Endothelial cell (in vitro differentiated cells): Measurements from ENCODE around the gene PTTG1IP. TPM values are rescaled to one million over a fixed set of nuclear protein-coding genes. Genes with fewer than 3 reads are reported as not detected.

ENCODE experiments used
- DNase-seq: peaks from one replicate; pipeline ENCODE4 v3.0.0; 2021; ENCODE audit warnings: low spot score
- H3K27ac Mint-ChIP-seq: one replicate; pipeline ENCODE4 v1.8.0; 2021; ENCODE audit warnings: mixed read lengths, inconsistent platforms; ENCODE audit not compliant: unreplicated experiment
- H3K27me3 Mint-ChIP-seq: one replicate; pipeline ENCODE4 v1.8.0; 2021; ENCODE audit warnings: mild to moderate bottlenecking, moderate library complexity, mixed read lengths, inconsistent platforms; ENCODE audit not compliant: unreplicated experiment
- H3K36me3 Mint-ChIP-seq: one replicate; pipeline ENCODE4 v1.8.0; 2021; ENCODE audit warnings: mild to moderate bottlenecking, low read depth, mixed read lengths, inconsistent platforms; ENCODE audit not compliant: unreplicated experiment
- H3K4me1 Mint-ChIP-seq: one replicate; pipeline ENCODE4 v1.8.0; 2021; ENCODE audit warnings: mild to moderate bottlenecking, mixed read lengths, inconsistent platforms; ENCODE audit not compliant: unreplicated experiment
- H3K4me3 Mint-ChIP-seq: one replicate; pipeline ENCODE4 v1.8.0; 2021; ENCODE audit warnings: mild to moderate bottlenecking, mixed read lengths, inconsistent platforms; ENCODE audit not compliant: unreplicated experiment
- H3K9me3 Mint-ChIP-seq: one replicate; pipeline ENCODE4 v1.8.0; 2021; ENCODE audit warnings: mixed read lengths, inconsistent platforms; ENCODE audit not compliant: unreplicated experiment
- CTCF ChIP-seq: fragments of 200-600 bp; sonication (generic); IDR thresholded peaks from one replicate; pipeline ENCODE4 v1.5.0; 2021; ENCODE audit warnings: antibody characterized with exemption; ENCODE audit not compliant: unreplicated experiment
- total RNA-seq: library from RNA; stranded (reverse); fragmentation: NEBNext Ultra II Directional; extraction: Animal tissue kit (Norgen Biotek cat#: 25700); gene quantifications from one replicate; pipeline ENCODE4 v1.2.1, GENCODE V29; 2021; ENCODE audit not compliant: unreplicated experiment

Gene PTTG1IP
- total RNA-seq, 1 donor from 2014 or later, result 223 TPM

DNA sequence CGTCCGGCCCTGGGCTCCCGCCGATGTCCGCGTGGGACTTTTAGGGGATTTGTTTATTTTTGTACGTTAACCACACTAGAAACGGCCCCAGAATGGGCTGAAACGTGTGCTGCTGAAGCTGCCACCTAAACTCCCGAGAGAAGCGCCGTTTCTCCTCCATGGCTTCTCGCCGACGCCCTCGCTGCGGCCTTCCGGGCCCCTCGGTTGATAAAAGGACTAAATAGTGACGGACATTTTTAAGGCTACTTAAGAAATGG lies 678 bp upstream of the PTTG1IP start:
- no peak overlapping the region for H3K27ac Mint-ChIP-seq
- peaks cover 3% of the 10 kb centered on the region for H3K36me3 Mint-ChIP-seq
- peaks cover 31% of the 10 kb centered on the region for H3K4me1 Mint-ChIP-seq
- H3K27me3 Mint-ChIP-seq, result peaks cover 9% of the 10 kb centered on the region
- no peak for DNase-seq
- no peaks in the 10 kb centered on the region for H3K9me3 Mint-ChIP-seq
- no peak for TF ChIP-seq CTCF
- peak overlapping the region; percentile 93 for H3K4me3 Mint-ChIP-seq

DNA sequence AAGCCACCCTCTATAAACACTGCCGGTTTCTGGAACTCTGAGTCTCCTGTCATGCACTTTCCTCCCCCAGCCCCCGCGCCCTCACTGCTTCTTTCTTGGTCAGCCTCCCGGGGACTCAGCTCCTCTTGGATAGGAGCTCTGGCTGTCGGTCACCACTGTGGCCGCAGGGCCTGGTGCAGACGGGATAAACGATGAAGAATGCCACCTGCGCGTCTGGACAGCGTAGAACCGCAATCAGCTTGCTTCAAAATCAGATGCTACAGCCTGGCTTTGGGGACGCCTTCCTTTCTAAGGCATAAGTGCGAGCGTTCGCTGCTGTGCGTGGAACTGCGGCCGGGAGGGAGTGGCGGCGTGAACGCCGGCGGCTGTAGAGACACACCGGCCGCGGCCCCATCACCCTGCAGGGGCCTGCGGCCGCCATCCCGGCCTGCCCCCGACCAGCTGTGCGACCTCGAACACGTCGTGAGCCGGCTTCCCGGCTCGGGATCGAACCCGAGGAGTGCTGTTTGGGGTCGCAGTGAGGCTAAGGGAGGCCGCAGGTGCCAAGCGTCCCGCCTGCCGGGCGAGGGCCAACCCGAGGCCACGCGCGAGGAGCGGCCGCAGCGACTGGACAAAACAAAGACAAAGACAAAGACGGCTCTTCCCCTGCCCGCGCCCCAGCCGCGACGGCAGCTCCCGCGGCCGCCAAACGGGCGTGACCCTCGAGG lies 688 bp downstream of the PTTG1IP start:
- DNase-seq, result peak; percentile 40
- Mint-ChIP-seq H3K4me3 (peak overlapping the region; percentile 97), H3K9me3 (no peaks in the 10 kb centered on the region), H3K4me1 (peaks cover 42% of the 10 kb centered on the region), H3K36me3 (peaks cover 3% of the 10 kb centered on the region), H3K27ac (peak overlapping the region; percentile 77), H3K27me3 (peaks cover 9% of the 10 kb centered on the region)
- TF ChIP-seq CTCF, result no peak

DNA sequence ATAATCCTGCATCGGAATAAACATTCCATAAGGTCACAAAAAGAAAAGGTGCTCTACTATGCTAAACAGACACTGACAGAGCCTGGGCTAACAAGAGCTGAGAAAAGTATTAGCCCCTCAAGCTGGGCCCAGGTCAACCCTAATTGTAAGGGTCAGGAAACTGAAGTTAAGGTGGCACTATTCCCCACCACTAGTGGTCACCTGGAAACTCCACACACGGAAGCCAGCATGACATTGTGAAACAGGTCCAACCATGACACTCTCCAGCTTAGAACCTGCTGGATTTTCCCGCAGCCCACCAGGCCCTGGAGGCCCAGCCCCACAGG lies 1.2 kb downstream of the PTTG1IP start:
- H3K27me3 Mint-ChIP-seq, result peaks cover 11% of the 10 kb centered on the region
- peaks cover 3% of the 10 kb centered on the region for H3K36me3 Mint-ChIP-seq
- peaks cover 48% of the 10 kb centered on the region for H3K4me1 Mint-ChIP-seq
- no peak for DNase-seq
- no peaks in the 10 kb centered on the region for H3K9me3 Mint-ChIP-seq
- TF ChIP-seq CTCF, result no peak
- H3K4me3 Mint-ChIP-seq, result peak overlapping the region; percentile 97
- H3K27ac Mint-ChIP-seq, result peak overlapping the region; percentile 77

GRCh38 chr21:44871576-44872269 lies 1.8 kb downstream of the PTTG1IP start:
- no peak for TF ChIP-seq CTCF
- Mint-ChIP-seq H3K27me3 (peaks cover 15% of the 10 kb centered on the region), H3K27ac (peak overlapping the region; percentile 77), H3K4me1 (peaks cover 53% of the 10 kb centered on the region), H3K4me3 (peak overlapping the region; percentile 97), H3K36me3 (peaks cover 4% of the 10 kb centered on the region), H3K9me3 (no peaks in the 10 kb centered on the region)
- DNase-seq, result no peak

GRCh38 chr21:44870748-44871495 lies 2.6 kb downstream of the PTTG1IP start:
- no peaks in the 10 kb centered on the region for H3K9me3 Mint-ChIP-seq
- H3K36me3 Mint-ChIP-seq, result peaks cover 7% of the 10 kb centered on the region
- peak overlapping the region; percentile 79 for H3K4me3 Mint-ChIP-seq
- no peak for TF ChIP-seq CTCF
- peaks cover 57% of the 10 kb centered on the region for H3K4me1 Mint-ChIP-seq
- DNase-seq, result no peak
- peaks cover 15% of the 10 kb centered on the region for H3K27me3 Mint-ChIP-seq
- peak overlapping the region; percentile 48 for H3K27ac Mint-ChIP-seq
